OCI-LY7 (cell line): Measurements from ENCODE around the gene OR52B2.

ENCODE experiments used
- CTCF ChIP-seq: fragments of 200-600 bp; sonication (generic); conservative IDR thresholded peaks from 2 replicates; pipeline ENCODE4 v1.5.1; 2014; ENCODE audit warnings: mild to moderate bottlenecking, antibody characterized with exemption, low read length, moderate library complexity, mixed read lengths
- EZH2phosphoT487 ChIP-seq: fragments of 200-600 bp; sonication (generic); IDR thresholded peaks from 2 replicates; pipeline ENCODE4 v1.6.1; 2018; ENCODE audit warnings: low read depth, borderline replicate concordance, mild to moderate bottlenecking, mixed run types, antibody characterized with exemption, low read length, moderate library complexity, mixed read lengths

GRCh38 chr11:6194065-6194581 is 24.0 kb upstream of the OR52B2 start:
- TF ChIP-seq CTCF: no peak
- no peak for TF ChIP-seq EZH2phosphoT487
